Left cardiac atrium (tissue), 4 donors: Measurements from ENCODE around the gene ERO1A. TPM values are rescaled to one million over a fixed set of nuclear protein-coding genes. Genes with fewer than 3 reads are reported as not detected.

ENCODE experiments used
- ATAC-seq, 2 donors: fragments of 200-7000 bp; cut with Tn5 transposase; one replicate each; pipeline ENCODE4 v1.9.1; 2020; ENCODE audit warnings: mild to moderate bottlenecking in 2 of 2, moderate library complexity in 2 of 2
- DNase-seq: peaks from one replicate; pipeline ENCODE4 v3.0.0-alpha.2; 2020
- intact Hi-C, 2 donors: fragments of 100-400 bp; cut with DNase I; formaldehyde crosslinking; loops; one replicate each; pipeline versions ENCODE4 v1.14.1 to v1.15.1; 2022 to 2023
- total RNA-seq, 2 donors: library from RNA; stranded (reverse); fragmentation: NEBNext Ultra II Directional; extraction: Animal tissue kit (Norgen Biotek cat#: 25700); gene quantifications; one replicate each; pipeline ENCODE4 v1.2.1, GENCODE V29; 2021
- donor health status: DM: no; HTN: yes; CAD: no.
- donor health status: DM: no; HTN: yes; CAD: no; lungs with severe emphysema.
- donor health status: DM: yes; HTN: yes; CAD: no.
- donor health status: Dilated cardiomyopathy.

The ERO1A gene
- total RNA-seq, 2 donors from 2014 or later, result 17.1 to 24.2 TPM

DNA sequence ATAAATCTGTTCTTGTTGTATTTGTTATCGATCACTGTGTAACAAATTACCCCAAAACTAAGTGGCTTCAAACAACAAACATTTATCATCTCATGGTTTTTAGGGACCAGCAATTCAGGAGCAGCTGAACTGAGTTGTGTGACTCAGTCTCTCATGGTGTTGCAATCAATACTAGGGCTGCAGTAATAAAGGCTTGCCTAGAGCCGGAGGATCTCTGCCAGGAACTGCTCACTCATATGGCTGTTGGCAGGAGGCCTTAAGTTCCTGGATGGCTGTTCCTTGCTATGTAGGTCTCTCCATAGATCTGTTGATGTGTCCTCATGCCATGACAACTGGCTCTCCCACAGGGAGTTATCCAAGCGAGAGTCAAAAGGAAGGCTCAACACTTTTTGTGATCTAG, 7.9 kb upstream of the ERO1A start:
- peak; percentile 45 for DNase-seq
- intact Hi-C loops, result no loop called here
- peak in 1 of 2 donors; percentile 35 for ATAC-seq

GRCh38 chr14:52701223-52701622, 5.9 kb upstream of the ERO1A start:
- intact Hi-C loops, result no loop called here
- ATAC-seq (no peak), DNase-seq (no peak)

- DNase-seq, result no peak
- intact Hi-C loops, result no loop called here
- no peak for ATAC-seq
Observed at GRCh38 chr14:52700701-52701172, 5.4 kb upstream of the ERO1A start.

DNA sequence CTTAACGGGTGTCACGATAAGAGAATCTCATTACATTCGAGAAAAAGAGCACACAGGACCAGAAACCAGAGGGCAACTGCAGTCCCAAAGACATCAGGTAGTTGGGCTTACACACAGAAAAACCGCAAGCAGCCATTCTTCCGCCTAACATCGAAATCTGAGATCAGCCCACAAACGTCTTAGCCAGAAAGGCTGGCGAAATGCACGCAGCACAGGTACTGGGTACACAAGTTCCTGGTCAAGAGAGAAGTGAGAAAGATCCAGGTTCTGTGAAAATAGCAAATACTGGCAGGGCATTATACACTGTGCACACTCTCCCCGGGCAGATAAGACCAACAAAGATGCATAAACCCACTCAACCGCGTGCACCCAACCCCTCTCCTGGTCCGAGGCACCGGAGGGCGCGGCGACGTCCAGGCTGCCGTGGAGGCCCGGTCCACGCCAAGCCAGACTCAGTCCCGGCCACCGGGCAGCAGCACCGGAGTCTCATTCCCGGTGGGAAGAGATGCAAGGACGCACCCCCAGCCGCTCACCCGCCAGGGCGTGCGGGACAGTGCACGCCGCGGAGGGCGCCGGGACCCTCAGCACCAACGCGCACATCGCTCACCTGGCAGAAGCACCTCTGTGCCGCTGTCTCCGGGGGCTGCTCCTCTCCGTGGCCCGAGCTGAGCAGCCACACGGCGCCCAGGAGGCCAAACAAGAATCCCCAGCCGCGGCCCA, 437 bp downstream of the ERO1A start:
- DNase-seq, result no peak
- ATAC-seq, result peak; percentile 55 to 56
- intact Hi-C loops, result loop anchor here in 1 of 2 donors (5.0 kb wide), 1 partner anchor 143 kb away; the partner anchor contains the start of genes GPR137C and TXNDC16

- intact Hi-C loops, result no loop called here
- no peak for ATAC-seq
- DNase-seq, result no peak
Observed at GRCh38 chr14:52693532-52693931, 1.8 kb downstream of the ERO1A start.

DNA sequence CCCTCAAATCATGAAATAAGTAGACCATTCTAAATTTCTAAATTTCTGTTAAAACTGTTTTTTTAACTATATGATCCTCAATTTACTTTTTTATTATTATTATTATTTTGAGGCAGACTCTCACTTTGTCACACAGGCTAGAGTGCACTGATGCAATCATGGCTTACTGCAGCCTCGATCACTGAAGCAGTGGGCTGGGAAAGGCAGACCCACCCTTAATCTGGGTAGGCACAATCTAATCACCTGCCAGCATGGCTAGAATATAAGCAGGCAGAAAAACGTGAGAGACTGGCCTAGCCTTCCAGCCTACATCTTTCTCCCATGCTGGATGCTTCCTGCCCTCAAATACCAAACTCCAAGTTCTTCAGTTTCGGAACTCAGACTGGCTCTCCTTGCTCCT, 2.3 kb downstream of the ERO1A start:
- intact Hi-C loops, result no loop called here
- ATAC-seq (no peak), DNase-seq (no peak)

GRCh38 chr14:52692248-52692962, 3.0 kb downstream of the ERO1A start:
- ATAC-seq (no peak), DNase-seq (no peak)
- intact Hi-C loops, result no loop called here

DNA sequence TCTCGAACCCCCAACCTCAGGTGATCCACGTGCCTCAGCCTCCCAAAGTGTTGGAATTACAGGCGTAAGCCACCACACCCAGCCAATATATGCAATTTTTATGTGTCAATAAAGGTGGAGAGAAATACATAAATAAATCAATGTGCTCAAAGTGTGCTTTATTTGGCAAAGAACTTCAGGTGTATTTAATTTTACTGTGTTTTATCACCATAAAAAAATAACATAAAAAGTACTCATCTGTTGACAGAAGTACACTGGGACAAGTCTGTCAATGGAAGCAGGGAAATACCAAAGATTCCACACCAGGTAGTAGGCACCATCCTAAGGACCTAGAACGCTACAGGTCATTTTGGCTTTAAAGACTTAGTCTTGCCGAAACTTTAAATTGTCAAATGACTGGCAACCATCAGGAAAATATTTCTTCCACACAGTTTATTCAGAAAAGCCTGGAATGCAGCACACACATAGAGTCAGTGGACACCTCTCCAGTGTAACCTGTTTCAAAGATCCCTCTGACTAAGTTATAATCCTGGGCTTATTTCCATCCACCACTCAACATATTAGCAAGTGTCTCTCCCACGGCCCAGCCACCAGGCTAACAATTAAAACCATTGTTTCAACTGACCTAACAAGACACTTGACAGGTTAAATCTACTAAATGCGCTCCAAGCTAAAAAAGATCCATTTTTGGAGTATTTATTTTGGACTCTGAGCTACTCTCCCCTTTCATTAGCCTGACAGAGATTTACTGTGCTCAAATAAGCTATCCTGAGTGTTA, 4.2 kb downstream of the ERO1A start:
- ATAC-seq, result no peak
- intact Hi-C loops, result no loop called here
- no peak for DNase-seq

- intact Hi-C loops, result no loop called here
- ATAC-seq (no peak), DNase-seq (no peak)
Observed at GRCh38 chr14:52686176-52686575, 9.2 kb downstream of the ERO1A start.

DNA sequence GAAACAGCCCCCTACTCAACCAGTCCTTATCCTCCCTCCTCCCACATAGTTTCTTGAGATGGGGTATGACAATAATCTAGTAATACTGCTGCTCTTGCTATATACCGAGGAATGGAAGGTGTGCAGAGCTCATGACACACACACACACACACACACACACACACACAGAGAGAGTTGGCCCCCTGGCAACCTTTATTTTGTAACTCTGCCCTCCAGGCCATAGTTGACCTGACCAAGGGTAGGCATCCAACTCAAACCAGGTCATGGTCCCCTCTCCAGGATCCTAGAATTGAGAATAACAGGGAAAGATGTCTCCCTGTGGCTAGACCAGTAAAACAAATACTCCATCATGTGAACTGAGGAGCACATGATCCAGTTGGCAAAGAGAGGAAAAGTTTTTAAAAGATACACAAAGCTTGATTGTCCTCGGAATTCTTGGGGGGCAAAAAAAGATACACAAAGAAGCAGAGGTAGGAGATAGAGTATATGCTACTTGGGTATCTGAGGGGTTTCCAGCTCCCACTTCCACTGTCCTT, 11.3 kb downstream of the ERO1A start:
- ATAC-seq (no peak), DNase-seq (no peak)
- intact Hi-C loops, result no loop called here

DNA sequence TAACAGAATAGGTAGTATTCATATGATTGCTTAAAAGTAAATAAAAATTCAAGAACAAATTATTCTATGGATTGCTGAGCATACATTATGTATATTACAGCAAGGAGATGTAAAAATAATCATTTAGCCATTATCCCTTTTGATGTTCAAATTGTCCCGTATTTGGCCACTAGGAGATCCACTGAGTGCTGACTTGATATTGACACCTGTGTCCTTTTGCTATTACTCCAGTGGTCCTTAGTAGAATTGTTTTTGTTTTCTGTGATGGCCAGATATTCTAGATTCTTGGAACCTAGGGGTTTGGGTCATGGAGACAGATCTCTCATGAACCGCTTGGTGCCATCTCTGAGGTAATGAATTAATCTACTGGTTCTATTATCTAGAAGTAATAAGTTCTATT, 16.8 kb downstream of the ERO1A start:
- no peak for ATAC-seq
- DNase-seq, result no peak
- intact Hi-C loops, result no loop called here

GRCh38 chr14:52663850-52664249, 31.5 kb downstream of the ERO1A start:
- ATAC-seq (no peak), DNase-seq (no peak)
- intact Hi-C loops, result no loop called here

GRCh38 chr14:52661314-52661713, 34.0 kb downstream of the ERO1A start:
- no peak for ATAC-seq
- no peak for DNase-seq
- intact Hi-C loops, result no loop called here

DNA sequence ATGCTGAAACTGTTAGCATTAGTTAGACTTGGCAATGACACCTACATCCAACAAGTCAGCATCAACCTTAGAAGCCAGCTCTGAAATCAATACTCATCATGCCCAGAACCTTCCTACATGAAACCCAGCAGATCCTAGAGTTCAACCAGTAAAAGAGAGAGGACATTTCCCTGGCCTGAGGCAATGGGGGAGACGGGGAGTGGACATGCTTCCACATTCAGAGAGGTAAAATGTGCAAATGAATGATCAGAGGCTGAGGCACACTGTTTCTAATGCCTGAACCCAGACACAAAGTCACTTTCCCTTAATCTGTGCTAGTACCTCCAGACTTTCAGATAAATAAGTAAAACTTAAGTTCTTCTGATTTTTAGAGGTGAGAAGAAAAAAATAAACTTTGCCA, 34.5 kb downstream of the ERO1A start:
- intact Hi-C loops, result no loop called here
- ATAC-seq (no peak), DNase-seq (no peak)

DNA sequence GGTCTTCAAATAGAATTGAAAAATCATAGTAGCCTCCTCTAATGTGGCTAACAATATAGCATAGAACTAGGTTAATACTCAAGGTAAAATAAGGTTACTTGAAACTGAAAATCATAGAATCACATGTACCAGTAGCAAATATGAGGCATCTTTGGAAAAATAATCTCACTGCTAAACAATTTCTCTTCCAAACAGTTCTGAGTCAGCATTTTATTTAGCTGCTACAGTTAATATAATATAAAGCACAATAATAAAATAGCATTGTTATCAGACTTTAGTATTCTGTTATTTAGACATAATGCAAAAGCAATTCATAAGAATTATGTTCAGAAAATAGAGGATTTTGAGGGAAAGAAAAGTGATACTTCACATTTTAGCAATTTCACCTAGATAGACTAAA, 35.0 kb downstream of the ERO1A start:
- intact Hi-C loops, result no loop called here
- DNase-seq (no peak), ATAC-seq (no peak)

DNA sequence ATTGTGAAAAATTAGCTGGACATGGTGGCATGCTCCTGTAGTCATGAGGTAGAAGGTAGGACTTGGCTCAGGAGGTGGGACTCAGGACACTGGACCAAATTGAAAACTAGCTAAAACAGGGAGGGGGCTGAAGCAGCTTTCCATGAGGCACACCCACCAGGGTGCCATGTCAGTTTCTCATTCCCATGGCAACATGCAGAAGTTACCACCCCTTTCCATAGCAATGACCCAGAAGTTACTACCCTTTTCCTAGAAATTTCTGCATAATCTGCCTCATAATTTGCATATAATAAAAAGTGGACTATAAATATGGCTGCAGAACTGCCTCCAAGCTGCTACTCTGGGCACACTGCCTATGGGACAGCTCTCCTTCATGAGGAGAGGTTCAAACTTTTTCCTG, 38.5 kb downstream of the ERO1A start:
- DNase-seq, result no peak
- intact Hi-C loops, result no loop called here
- no peak for ATAC-seq

DNA sequence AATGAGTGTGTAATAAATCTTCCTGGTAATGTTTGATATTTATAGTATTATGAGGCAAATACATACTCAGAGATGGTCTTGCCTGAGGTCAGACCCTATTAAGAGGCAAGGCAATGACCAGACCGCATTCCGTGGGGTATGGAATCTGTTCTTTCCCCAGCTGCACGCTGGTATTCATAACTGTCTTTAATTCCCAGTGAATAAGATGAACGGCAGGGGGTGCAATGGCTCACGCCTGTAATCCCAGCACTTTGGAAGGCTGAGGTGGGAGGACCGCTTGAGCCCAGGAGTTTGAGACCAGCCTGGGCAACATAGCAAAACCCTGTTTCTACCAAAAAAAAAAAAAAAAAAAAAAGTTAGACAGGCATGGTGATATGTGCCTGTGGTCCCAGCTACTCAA, 44.6 kb downstream of the ERO1A start:
- no peak for ATAC-seq
- intact Hi-C loops, result no loop called here
- DNase-seq, result no peak

GRCh38 chr14:52649511-52649910, 45.8 kb downstream of the ERO1A start:
- ATAC-seq (no peak), DNase-seq (no peak)

GRCh38 chr14:52641745-52642144, 53.6 kb downstream of the ERO1A start:
- ATAC-seq (no peak), DNase-seq (no peak)
- intact Hi-C loops, result no loop called here

More at GRCh38 chr14:52649511-52649910, 45.8 kb downstream of the ERO1A start:
- intact Hi-C loops, result no loop called here

DNA sequence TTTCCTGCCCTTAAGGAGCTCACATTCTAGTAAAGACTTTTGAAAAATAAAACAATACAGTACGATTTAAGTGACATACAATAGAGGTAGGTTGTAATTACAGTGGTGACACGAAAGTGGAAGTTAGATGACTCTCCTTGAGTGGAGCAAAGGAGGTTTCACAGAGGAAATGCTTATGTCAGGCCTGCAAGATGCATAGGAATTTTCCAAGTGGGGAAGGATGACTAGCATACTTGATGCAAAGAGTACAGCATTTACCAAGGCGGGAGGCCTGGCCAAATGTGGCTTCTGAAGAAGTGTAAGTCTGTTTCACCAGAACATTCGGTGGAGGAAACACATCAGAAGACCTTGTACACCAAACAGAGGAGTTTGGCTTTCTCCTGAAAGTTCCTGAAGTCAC, 55.2 kb downstream of the ERO1A start:
- DNase-seq (no peak), ATAC-seq (no peak)
- intact Hi-C loops, result no loop called here
